Measurements from ENCODE around the gene MKNK2. TPM values are rescaled to one million over a fixed set of nuclear protein-coding genes. Genes with fewer than 3 reads are reported as not detected.

Gene MKNK2
- total RNA-seq, 8 experiments from 2014 or later = 33.0 to 95.2 (median 50.9) TPM

DNA sequence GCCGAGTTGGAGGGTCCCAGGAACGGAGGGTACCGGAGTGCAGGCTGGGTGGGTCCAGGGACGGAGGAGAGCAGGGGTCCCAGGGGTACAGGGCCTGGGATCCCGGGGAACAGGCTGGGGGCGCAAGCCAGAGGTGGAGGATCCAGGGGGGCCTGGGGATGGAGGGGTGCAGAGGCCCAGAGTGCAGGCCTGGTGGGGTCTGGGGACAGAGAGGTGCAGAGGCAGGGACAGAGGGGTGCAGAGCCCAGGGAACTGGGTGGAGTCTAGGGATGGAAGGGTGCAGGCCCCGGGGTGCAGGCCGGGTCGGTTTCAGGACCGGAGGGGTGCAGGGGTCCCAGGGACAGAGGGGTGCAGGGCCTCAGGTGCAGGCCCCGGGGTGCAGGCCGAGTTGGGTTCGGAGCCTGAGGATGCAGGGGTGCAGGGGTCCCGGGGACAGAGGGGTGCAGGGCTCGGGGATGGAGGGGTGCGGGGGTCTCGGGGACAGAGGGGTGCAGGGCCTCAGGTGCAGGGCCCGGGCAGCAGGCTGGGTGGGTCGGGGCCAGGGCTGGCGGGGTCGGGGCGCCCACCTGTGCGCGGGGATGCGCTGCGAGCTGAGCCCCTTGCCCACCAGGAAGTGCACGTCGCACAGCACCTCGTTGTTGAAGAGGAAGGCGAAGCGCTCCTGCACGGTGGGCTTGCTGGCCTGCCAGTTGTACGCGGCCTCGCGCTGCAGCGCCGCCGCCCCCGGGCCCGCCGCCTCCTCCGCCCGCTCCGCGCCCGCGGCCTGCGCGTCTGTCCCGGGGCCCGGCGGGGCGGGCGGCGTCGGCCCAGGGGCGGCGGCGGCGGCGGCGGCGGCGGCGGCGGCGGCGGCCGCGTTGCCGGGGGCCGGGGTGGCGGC, 36.1 kb downstream of the MKNK2 start:
- peak overlapping the region; percentile 83 to 90 for H3K27ac ChIP-seq
- no CpG with 5 or more reads among the region's 74 CpGs for WGBS, 10 experiments
- in situ Hi-C loops (cut with MboI; ENCODE audit: low pct_unique_long_range_greater_than_20kb in 2 of 9, low sequenced_read_pairs in 9 of 9, unreplicated experiment in 9 of 9) = no loop called here
- H3K4me3 ChIP-seq = peak overlapping the region; percentile 64 to 84 (median 72)
- peaks cover 15 to 23% of the 10 kb centered on the region in 2 donors for H3K4me1 ChIP-seq (replicated peaks in 1 of 2)
- ATAC-seq (replicated peaks in 6 of 8) = peak; percentile 32 to 70 (median 48)

DNA sequence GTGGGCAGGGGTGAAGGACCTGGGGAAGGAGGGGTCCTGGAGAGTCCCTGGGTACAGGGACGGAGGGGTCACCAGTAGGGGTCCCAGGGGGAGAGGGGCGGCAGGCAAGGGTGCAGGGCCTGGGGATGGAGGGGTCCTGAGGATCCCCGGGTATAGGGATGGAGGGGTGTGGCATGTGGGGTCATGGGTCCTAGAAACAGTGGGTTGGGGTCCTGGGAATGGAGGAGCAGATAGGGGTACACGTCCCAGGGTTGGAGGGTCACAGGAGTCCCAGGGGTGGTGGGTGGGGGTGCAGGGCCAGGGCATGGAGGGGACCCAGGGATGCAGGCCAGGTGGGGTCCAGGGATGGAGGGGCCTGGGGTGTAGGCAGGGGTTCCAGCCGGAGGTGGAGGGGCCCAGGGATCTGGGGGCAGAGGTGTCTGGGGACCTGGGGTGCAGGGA, 36.9 kb downstream of the MKNK2 start:
- peak in 4 of 8 experiments; percentile 3 to 19 (median 10) for ATAC-seq (replicated peaks in 6 of 8)
- no CpG with 5 or more reads among the region's 5 CpGs for WGBS, 10 experiments
- H3K27ac ChIP-seq = no peak overlapping the region
- peak overlapping the region in 3 of 5 donors; percentile 70 to 78 (median 72) for H3K4me3 ChIP-seq
- H3K4me1 ChIP-seq (replicated peaks in 1 of 2) = peaks cover 15 to 23% of the 10 kb centered on the region in 2 donors
- in situ Hi-C loops (cut with MboI; ENCODE audit: low pct_unique_long_range_greater_than_20kb in 2 of 9, low sequenced_read_pairs in 9 of 9, unreplicated experiment in 9 of 9) = no loop called here

DNA sequence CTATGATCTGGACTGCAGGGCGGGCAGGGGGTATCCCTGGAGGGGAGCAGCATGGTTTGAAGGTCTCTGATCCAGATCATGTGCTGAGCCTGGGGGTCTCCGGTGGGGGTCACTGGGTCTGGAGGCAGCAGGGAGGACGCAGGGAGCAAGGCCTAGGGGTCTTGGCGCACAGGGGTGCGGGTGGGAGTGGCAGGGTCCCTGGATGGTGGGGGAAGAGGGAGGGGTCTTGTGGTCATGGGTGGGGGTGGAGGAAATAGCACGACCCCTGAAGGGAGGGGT, 37.4 kb downstream of the MKNK2 start:
- in situ Hi-C loops (cut with MboI; ENCODE audit: low pct_unique_long_range_greater_than_20kb in 2 of 9, low sequenced_read_pairs in 9 of 9, unreplicated experiment in 9 of 9) = no loop called here

DNA sequence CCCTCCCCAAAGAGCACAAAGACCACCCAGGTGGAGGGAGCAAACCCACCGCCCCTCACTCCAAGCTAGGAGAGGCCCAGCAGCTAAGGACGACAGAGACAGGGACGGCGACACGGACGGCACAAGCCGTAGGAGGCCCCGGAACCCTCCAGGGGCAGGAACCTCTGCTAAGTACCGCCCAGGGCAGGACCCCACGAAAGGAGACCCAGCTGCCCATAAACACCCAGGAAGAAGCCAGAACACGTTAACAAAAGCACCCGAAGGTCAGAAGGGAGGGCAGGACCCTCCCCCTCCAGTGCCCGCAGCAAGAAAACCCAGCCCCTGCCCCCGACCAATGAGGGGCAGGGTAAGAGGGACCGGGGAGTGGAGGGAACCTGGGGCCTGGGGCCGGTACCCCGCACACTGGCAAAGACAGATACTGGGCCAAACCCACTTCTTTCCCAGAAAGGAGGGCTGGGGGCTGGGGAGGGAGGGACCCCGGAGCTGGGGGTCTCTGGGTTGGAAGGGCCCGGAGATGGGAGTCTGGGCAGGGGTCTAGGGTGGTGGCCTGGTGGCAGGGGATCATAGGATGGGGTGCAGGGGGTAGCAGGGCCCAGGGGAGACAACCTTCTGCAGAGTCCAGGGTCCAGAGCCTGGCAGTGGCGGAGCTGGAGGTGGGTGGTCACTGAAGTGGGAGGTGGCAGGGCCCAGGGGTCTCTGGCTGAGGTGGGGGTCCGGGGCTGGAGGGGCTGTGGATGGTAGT, 37.9 kb downstream of the MKNK2 start:
- peak in 1 of 8 experiments; percentile 1 for ATAC-seq (replicated peaks in 6 of 8)
- no peak overlapping the region for H3K4me3 ChIP-seq

More for the DNA sequence above, 37.4 kb downstream of the MKNK2 start:
- Histone ChIP-seq H3K4me3 (no peak overlapping the region), H3K4me1 (replicated peaks in 1 of 2) (peaks cover 15 to 23% of the 10 kb centered on the region in 2 donors), H3K27ac (peak overlapping the region in 1 of 2 donors; percentile 32)
- WGBS, 10 experiments = no CpG with 5 or more reads among the region's 6 CpGs
- ATAC-seq (replicated peaks in 6 of 8) = peak in 3 of 8 experiments; percentile 0 to 4 (median 1)

DNA sequence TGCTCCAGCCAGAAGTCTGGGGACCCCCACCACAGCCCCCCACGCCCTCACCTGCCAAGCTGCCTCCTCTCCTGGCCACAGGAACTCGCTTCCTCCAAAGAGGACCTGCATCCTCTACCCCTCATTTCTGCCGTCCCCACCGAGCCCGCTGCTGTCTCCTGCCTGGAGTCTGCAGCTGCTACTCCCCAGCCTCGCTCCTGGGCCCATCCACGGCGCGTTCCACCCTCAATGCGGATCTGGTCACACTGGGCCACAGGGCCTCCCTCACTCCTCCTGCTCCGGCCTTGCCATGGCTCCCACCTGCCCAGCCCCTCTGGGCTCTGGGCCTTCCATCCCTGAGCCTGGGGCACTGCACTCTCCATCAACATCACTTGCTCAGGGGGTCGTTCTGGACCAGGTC, 39.9 kb downstream of the MKNK2 start:
- Histone ChIP-seq H3K4me3 (no peak overlapping the region), H3K27ac (no peak overlapping the region), H3K4me1 (replicated peaks in 1 of 2) (peaks cover 15 to 19% of the 10 kb centered on the region in 2 donors)
- 80 to 100% methylated on average over 1 to 2 of the region's 12 CpGs; no CpG with 5 or more reads in 8 of the 10 experiments for WGBS, 10 experiments
- no peak for ATAC-seq (replicated peaks in 6 of 8)
- in situ Hi-C loops (cut with MboI; ENCODE audit: low pct_unique_long_range_greater_than_20kb in 2 of 9, low sequenced_read_pairs in 9 of 9, unreplicated experiment in 9 of 9) = no loop called here

More for the DNA sequence above, 37.9 kb downstream of the MKNK2 start:
- peaks cover 15 to 23% of the 10 kb centered on the region in 2 donors for H3K4me1 ChIP-seq (replicated peaks in 1 of 2)
- H3K27ac ChIP-seq = peak overlapping the region in 1 of 2 donors; percentile 32
- in situ Hi-C loops (cut with MboI; ENCODE audit: low pct_unique_long_range_greater_than_20kb in 2 of 9, low sequenced_read_pairs in 9 of 9, unreplicated experiment in 9 of 9) = no loop called here
- WGBS, 10 experiments = 54 to 100% (median 93%) methylated on average over 1 to 4 of the region's 21 CpGs; no CpG with 5 or more reads in 7 of the 10 experiments

DNA sequence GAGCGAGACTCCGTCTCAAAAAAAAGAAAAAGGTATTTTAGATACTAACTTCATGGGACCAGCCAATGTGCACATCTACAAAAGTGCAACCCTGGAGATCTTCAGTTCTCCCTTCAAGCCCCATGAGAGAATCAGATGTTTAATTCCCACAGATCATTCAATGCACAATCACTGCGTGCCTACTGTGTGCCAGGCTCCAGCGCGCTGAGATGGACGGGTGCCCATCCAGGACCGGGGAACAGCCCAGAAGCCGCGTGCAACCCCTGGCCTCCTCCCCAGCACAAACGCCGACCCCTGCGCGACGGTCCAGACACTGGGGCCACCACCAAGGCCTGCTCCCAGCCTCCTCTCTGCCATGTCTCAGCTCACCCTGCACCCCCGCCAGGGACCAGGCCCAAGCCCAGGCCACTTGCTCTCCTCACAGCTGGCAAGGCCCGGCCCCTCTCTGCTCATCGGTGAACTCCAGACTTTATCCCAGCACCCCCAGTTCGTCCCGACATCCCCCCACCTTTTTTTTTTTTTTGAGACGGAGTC, 40.8 kb downstream of the MKNK2 start:
- Histone ChIP-seq H3K4me1 (replicated peaks in 1 of 2) (peaks cover 15 to 18% of the 10 kb centered on the region in 2 donors), H3K27ac (no peak overlapping the region), H3K4me3 (no peak overlapping the region)
- no peak for ATAC-seq (replicated peaks in 6 of 8)
- 97 to 100% (median 100%) methylated on average over 1 to 13 of the region's 20 CpGs; no CpG with 5 or more reads in 6 of the 10 experiments for WGBS, 10 experiments
- in situ Hi-C loops (cut with MboI; ENCODE audit: low pct_unique_long_range_greater_than_20kb in 2 of 9, low sequenced_read_pairs in 9 of 9, unreplicated experiment in 9 of 9) = no loop called here

DNA sequence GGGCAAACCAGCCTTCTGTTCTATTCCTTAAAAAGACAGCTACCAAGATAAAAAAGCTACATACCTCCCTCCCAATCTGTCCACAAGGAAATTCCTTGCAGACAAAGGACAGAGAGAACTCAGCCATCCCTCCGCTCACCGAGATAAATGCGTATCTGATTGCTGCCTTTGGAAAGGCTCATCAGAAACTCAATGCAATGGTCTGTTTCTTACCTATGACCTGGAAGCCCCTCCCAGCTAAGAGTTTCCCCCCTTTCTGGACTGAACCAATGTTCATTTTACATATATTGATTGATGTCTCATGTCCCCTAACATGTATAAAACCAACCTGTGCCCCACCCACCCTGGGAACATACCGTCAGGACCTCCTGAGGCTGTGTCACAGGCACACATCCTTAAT, 47.2 kb downstream of the MKNK2 start:
- peak in 4 of 8 experiments; percentile 24 to 62 (median 49) for ATAC-seq (replicated peaks in 6 of 8)
- Histone ChIP-seq H3K4me1 (replicated peaks in 1 of 2) (peaks cover 2 to 10% of the 10 kb centered on the region in 2 donors), H3K27ac (peak overlapping the region in 1 of 2 donors; percentile 36), H3K4me3 (no peak overlapping the region)
- in situ Hi-C loops (cut with MboI; ENCODE audit: low pct_unique_long_range_greater_than_20kb in 2 of 9, low sequenced_read_pairs in 9 of 9, unreplicated experiment in 9 of 9) = no loop called here
- 40 to 100% (median 86%) methylated on average over 2 to 4 of the region's 4 CpGs; no CpG with 5 or more reads in 4 of the 10 experiments for WGBS, 10 experiments

DNA sequence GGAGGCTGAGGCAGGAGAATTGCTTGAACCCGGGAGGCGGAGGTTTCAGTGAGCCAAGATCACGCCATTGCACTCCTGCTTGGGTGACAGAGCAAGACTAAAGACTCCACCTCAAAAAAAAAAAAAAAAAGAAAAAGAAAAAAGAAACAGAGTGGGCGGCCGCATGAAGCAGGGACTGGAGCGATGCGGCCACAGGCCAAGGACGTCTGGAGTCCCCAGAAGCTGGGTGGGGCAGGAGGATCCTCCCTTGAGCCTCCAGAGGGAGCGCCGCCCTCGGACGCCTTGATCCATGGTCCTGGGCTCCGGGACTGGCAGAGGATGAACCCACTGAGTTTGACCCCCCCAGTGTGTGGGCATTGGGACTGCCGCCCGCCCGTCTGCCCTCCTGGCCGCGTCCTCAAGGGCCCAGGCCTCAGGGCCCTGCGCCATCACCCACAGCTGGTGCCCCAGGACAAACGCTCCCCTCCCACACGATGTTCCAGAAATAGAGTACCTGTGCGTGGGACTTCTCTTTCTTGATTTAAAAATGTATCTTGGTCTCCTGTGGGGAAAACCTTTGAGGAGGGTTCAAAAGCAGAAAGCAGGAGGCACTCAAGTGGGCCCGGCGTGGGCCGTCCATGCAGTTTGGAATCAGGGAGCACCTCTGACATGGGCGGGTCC, 51.1 kb downstream of the MKNK2 start:
- Histone ChIP-seq H3K4me1 (replicated peaks in 1 of 2) (peaks cover 2 to 10% of the 10 kb centered on the region in 2 donors), H3K4me3 (no peak overlapping the region), H3K27ac (no peak overlapping the region)
- ATAC-seq (replicated peaks in 6 of 8) = no peak
- WGBS, 10 experiments = 80 to 100% (median 100%) methylated on average over 1 to 10 of the region's 26 CpGs; no CpG with 5 or more reads in 3 of the 10 experiments
- in situ Hi-C loops (cut with MboI; ENCODE audit: low pct_unique_long_range_greater_than_20kb in 2 of 9, low sequenced_read_pairs in 9 of 9, unreplicated experiment in 9 of 9) = no loop called here

DNA sequence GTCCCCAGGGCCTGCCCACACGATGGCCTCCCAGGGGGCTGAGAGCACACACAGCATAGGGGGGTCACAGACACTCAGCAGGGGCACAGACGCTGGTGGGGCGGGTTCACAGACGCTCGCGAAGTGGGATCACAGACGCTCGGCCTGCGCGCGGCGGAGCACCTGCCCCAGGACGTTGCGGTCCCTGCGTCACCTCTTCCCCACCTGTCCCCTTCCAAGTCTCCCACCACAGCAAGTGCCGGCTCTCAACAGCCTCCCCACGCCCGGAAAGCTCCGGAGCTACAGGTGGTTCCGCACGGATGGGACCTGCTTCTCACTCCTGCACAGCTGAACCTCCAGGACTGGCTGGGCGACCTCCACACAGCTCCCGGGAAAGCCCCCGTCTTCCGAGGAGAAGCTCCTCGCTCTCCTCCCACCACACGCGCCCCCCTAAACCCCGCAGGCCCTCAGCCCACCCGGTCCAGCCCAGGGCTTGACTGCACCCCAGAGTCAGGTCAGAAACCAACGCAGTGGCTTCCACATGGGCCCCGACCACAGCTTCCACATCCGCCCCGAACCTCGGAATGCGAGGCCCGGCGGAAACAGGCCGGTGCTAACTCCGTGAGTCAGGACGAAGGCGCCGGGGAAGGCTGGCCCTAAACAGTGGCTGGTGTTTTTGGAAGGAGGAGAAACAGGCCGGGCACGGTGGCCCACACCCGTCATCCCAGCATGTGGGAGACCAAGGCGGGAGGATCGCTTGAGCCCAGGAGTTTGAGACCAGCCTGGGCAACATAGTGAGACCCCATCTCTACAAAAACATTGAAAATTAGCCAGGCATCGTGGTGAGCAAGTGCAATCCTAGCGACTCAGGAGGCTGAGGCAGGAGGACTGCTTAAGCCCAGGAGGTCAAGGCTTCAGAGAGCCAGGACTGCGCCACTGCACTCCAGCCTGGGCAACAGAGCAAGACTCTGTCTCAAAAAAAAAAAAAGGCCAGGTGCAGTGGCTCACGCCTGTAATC, 52.0 kb downstream of the MKNK2 start:
- WGBS, 10 experiments = 92 to 100% (median 95%) methylated on average over 3 to 14 of the region's 52 CpGs; no CpG with 5 or more reads in 6 of the 10 experiments

DNA sequence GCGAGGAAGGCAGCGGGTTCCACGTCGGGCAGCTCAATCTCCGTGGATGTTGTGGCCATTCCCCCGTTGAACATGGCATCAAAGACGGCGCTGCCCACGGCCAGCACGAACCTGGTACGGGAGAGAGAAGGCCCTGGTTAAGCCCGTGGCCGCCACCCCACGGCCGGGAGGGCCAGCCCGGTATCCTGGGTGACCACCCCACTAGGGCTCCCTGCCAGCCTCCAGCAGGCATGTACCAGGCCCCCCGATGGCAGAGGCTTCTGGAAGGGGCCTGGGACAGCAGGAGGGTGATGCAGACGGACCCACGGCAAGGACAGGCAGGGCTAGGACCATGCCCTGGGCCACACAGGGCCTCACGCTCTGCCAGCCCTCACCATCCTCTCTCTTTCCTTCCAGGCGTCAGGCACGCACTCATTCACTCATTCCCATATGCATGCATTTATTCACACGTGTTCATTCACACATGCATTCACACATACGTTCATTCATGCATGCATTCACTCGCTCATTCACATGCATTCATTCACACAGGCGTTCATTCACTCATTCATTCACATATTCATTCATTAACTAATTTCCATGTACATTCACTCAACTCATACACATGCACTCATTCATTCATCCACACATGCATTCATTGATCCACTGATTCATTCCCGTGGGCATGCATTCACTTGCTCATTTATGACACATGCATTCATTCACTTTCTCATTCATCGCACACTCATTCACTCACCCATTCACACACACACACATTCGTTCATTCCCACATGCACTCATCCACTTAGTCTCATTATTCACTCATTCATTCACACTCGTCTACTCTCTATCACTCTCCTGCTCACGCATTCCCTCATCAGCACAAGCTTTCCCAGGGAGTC, 53.5 kb downstream of the MKNK2 start:
- H3K27ac ChIP-seq = no peak overlapping the region
- in situ Hi-C loops (cut with MboI; ENCODE audit: low pct_unique_long_range_greater_than_20kb in 2 of 9, low sequenced_read_pairs in 9 of 9, unreplicated experiment in 9 of 9) = no loop called here
- ATAC-seq (replicated peaks in 6 of 8) = peak in 2 of 8 experiments; percentile 21 to 30
- WGBS, 10 experiments = 50 to 97% (median 85%) methylated on average over 5 to 20 of the region's 31 CpGs
- no peaks in the 10 kb centered on the region for H3K4me1 ChIP-seq (replicated peaks in 1 of 2)
- H3K4me3 ChIP-seq = no peak overlapping the region

More for the DNA sequence above, 52.0 kb downstream of the MKNK2 start:
- no peak overlapping the region for H3K4me3 ChIP-seq
- in situ Hi-C loops (cut with MboI; ENCODE audit: low pct_unique_long_range_greater_than_20kb in 2 of 9, low sequenced_read_pairs in 9 of 9, unreplicated experiment in 9 of 9) = no loop called here
- H3K4me1 ChIP-seq (replicated peaks in 1 of 2) = peaks cover under 1 to 7% of the 10 kb centered on the region in 2 donors
- no peak for ATAC-seq (replicated peaks in 6 of 8)
- no peak overlapping the region for H3K27ac ChIP-seq

DNA sequence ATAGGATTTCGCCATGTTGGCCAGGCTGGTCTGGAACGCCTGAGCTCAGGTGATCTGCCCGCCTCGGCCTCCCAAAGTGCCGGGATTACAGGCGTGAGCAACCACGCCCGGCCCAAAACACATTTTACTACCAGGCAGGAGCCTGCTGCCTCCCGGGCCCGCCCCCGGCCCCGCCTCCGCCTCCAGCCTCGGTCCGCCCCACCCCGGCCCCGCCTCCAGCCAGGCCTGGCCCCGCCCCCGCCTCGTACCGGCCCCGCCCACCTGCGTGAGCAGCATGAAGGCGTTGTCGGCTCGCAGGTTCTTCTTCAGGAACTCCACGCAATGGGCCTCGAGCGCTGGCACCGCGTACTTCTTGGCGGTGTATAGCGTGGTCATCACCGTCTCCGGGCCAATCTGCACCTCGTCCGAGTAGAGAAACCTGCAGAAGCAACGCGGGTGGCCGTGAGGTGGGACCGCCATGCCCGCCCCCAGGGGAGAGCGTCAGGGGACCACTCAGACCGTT, 58.2 kb downstream of the MKNK2 start:
- in situ Hi-C loops (cut with MboI; ENCODE audit: low pct_unique_long_range_greater_than_20kb in 2 of 9, low sequenced_read_pairs in 9 of 9, unreplicated experiment in 9 of 9) = no loop called here
- WGBS, 10 experiments = 86 to 100% (median 100%) methylated on average over 3 to 5 of the region's 44 CpGs; no CpG with 5 or more reads in 7 of the 10 experiments
- Histone ChIP-seq H3K27ac (no peak overlapping the region), H3K4me1 (replicated peaks in 1 of 2) (no peaks in the 10 kb centered on the region), H3K4me3 (no peak overlapping the region)
- ATAC-seq (replicated peaks in 6 of 8) = no peak
